BE2C (cell line): ENCODE data around the gene SMCO1.

Experiments
- DNase-seq: peaks from one replicate; pipeline ENCODE4 v3.0.0-alpha.2; 2020
- H3K27me3 ChIP-seq: fragments of 250-450 bp; sonication (Bioruptor Pico); 2 replicates; pipeline ENCODE4 v1.5.1; 2020; ENCODE audit warnings: mild to moderate bottlenecking
- H3K36me3 ChIP-seq: fragments of 250-450 bp; sonication (Bioruptor Pico); 2 replicates; pipeline ENCODE4 v1.5.1; 2020; ENCODE audit warnings: mild to moderate bottlenecking
- H3K4me1 ChIP-seq: fragments of 250-450 bp; sonication (Bioruptor Pico); 2 replicates; pipeline ENCODE4 v1.5.1; 2020
- H3K4me3 ChIP-seq: 2 replicates; pipeline ENCODE4 v1.5.1; 2011; ENCODE audit warnings: low read depth, low read length
- H3K9me3 ChIP-seq: fragments of 250-450 bp; sonication (Bioruptor Pico); 2 replicates; pipeline ENCODE4 v1.5.1; 2020
- TF ChIP-seq, protein P1 (sequence below): IDR thresholded peaks from 2 replicates; pipeline ENCODE4 v1.5.1; 2012; ENCODE audit warnings: mild to moderate bottlenecking, low read depth, low read length

The SMCO1 gene

DNA sequence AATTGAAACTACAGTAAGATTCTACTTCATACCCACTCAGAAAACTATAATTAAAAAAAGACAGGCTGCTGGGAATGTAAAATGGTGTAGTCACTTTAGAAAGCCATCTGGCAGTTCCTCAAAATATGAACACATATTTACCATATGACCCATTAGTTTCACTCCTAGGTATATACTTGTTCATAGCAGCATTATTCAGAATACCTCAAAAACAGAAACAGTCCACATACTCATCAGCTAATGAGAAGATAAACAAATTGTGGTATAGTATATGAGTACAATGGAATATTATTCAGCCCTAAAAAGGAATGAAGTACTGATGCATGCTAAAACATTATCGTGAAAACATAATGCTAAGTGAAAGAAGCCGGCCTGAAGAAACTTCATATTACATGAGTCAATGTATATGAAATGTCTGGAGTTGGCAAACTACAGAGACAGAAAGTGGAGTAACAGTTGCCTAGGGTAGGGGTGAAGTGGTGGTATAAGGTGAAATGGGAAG lies 29.4 kb upstream of the SMCO1 start:
- no peak overlapping the region for H3K4me3 ChIP-seq
- H3K27me3 ChIP-seq, result no peaks in the 10 kb centered on the region
- no peaks in the 10 kb centered on the region for H3K36me3 ChIP-seq
- no peak for DNase-seq
- H3K9me3 ChIP-seq, result no peaks in the 10 kb centered on the region
- no peaks in the 10 kb centered on the region for H3K4me1 ChIP-seq
- TF ChIP-seq, protein P1, sequence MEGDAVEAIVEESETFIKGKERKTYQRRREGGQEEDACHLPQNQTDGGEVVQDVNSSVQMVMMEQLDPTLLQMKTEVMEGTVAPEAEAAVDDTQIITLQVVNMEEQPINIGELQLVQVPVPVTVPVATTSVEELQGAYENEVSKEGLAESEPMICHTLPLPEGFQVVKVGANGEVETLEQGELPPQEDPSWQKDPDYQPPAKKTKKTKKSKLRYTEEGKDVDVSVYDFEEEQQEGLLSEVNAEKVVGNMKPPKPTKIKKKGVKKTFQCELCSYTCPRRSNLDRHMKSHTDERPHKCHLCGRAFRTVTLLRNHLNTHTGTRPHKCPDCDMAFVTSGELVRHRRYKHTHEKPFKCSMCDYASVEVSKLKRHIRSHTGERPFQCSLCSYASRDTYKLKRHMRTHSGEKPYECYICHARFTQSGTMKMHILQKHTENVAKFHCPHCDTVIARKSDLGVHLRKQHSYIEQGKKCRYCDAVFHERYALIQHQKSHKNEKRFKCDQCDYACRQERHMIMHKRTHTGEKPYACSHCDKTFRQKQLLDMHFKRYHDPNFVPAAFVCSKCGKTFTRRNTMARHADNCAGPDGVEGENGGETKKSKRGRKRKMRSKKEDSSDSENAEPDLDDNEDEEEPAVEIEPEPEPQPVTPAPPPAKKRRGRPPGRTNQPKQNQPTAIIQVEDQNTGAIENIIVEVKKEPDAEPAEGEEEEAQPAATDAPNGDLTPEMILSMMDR, result no peak

DNA sequence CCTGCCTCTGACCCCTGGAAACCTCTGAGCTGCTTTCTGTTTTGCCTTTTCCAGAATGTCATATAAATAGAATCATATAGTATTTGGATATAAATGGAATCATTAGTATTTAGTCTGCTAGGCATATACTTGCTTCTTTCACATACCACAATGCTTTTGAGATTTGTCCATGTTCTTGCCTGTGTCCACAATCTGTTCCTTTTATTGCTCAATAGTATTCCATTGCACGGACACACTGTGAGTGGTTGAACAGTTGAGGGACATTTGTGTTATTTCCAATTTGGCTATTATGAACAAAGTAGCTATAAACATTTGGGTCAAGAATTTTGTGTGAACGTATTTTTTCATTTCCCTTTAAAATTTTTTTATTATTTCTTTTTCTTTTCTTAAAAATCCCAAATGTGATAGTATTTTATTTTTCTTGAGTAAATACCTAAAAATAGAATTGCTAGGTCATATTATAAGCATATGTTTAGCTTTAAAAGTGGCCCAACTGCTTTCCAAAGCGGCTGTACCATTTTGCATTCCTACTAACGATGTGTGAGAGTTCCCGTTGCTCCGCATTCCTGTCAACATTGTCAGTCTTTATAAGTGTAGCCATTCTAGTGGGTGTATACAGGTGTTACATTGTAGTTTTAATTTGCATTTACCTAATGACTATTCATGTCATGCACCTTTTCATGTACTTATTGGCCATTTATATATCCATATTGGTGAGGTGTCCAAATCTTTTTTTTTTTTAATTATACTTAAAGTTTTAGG lies 26.7 kb upstream of the SMCO1 start:
- Histone ChIP-seq H3K27me3 (no peaks in the 10 kb centered on the region), H3K4me1 (no peaks in the 10 kb centered on the region), H3K9me3 (no peaks in the 10 kb centered on the region), H3K36me3 (no peaks in the 10 kb centered on the region), H3K4me3 (no peak overlapping the region)
- TF ChIP-seq, protein P1, result no peak
- DNase-seq, result no peak

DNA sequence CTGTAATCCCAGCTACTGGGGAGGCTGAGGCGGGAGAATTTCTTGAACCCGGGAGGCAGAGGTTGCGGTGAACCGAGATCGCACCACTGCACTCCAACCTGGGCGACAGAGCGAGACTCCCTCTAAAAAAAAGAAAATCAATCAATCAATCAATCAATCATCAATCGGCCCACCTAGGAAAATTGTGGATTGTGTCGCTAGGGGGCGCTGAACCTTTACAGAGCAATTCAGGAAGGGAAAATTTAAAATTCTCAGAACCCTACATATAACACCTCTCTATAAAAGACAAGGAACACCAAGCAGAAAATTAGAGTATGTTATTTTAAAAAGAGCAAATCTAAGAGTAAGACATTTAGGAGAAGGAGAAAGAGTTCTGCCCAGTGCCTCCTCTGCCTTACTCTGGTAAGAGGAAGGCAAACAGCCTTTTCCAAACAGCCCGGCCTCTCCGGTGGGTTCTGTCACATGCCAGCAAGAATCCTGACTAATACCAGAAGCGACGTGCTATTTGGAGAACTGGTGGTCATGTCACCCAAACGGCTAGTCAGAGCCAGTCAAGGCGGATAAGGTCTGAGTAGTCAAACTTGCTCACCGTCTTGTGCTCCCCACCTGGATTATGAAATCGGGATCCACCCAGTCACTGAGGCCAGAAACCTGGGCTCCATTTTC lies 22.3 kb upstream of the SMCO1 start:
- Histone ChIP-seq H3K9me3 (no peaks in the 10 kb centered on the region), H3K4me1 (no peaks in the 10 kb centered on the region), H3K4me3 (no peak overlapping the region), H3K27me3 (no peaks in the 10 kb centered on the region), H3K36me3 (no peaks in the 10 kb centered on the region)
- DNase-seq, result peak; percentile 40
- TF ChIP-seq, protein P1, result peak; percentile 71

DNA sequence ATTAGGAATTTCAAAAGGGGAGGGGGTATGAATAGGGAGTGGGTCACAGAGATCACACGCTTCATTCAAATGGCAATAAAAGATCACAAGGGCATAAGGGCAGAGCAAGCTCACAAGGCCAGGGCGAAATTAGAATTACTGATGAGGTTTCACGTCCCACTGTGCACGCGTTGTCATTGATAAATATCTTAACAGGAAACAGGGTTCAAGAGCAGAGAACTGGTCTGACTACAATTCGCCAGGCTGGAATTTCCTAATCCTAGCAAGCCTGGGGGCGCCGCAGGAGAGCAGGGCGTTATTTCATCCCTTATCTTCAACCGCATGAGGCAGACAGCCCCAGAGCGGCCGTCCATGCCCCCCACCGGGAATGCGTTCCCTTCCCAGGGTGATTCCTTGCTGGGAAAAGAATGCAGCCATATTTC lies 18.1 kb upstream of the SMCO1 start:
- DNase-seq, result peak; percentile 16
- no peaks in the 10 kb centered on the region for H3K4me1 ChIP-seq
- no peaks in the 10 kb centered on the region for H3K27me3 ChIP-seq
- TF ChIP-seq, protein P1, result no peak
- no peak overlapping the region; the same call in 1 of the 2 replicates for H3K4me3 ChIP-seq
- no peaks in the 10 kb centered on the region for H3K9me3 ChIP-seq
- H3K36me3 ChIP-seq, result no peaks in the 10 kb centered on the region

DNA sequence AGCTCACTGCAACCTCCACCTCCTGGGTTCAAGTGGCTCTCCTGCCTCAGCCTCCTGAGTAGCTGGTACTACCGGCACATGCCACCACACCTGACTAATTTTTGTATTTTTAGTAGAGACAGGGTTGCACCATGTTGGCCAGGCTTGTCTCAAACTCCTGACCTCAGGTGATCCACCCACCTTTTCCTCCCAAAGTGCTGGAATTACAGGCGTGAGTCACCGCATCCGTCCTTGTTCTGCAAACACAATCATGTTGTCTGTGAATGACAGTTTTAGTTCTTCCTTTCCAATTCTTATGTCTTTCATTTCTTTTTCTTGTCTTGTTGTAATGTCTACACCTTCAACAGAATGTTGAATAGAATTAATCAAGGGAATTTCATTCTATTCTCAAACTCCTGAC lies 16.3 kb upstream of the SMCO1 start:
- H3K4me1 ChIP-seq, result no peaks in the 10 kb centered on the region
- no peaks in the 10 kb centered on the region for H3K9me3 ChIP-seq
- no peak for DNase-seq
- TF ChIP-seq, protein P1, result no peak
- no peak overlapping the region for H3K4me3 ChIP-seq
- no peaks in the 10 kb centered on the region for H3K27me3 ChIP-seq
- H3K36me3 ChIP-seq, result no peaks in the 10 kb centered on the region
